GM04504 (cell line): Measurements from ENCODE around the gene GK.
"Not testable (repeated sequence)": the region's sequence is repeated elsewhere in the genome, so short reads cannot be mapped to it uniquely, and the experiment has no call there.

Source experiments
- DNase-seq: peaks from one replicate; pipeline ENCODE4 v3.0.0-alpha.2; 2012; ENCODE audit warnings: low read depth

GK gene

DNA sequence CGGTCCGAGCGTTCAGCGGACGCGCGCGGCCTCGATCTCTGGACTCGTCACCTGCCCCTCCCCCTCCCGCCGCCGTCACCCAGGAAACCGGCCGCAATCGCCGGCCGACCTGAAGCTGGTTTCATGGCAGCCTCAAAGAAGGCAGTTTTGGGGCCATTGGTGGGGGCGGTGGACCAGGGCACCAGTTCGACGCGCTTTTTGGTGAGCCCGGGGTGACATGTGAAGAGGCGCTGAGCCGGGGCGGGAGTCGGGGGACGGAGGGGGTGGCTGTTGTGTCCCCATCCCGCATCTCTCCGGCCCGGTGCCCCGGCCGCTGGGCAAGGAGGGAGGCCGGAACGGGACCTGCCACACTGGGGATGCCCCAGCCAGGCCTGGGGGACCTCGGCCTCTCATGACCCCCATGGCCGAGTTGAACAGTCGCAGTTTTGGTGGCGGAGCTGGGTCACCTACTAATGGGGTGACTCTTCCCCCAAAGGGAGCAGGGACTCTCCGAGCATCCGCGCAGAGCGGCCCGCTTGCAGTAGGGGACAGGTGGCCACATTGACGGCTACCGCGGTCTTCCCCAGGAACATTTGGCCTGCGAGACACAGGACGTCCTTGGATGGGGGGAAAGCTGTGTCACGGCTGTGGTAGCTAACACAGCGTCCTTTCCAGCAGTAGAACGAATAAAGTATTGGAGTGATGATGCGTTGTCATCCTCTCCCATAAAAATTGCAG, at the start of gene GK:
Gene GK, plus strand, starts transcription at position 9 of the 717 bp plus-strand sequence. Its CDS starts 115 bp downstream, at position 124.
- no peak for DNase-seq

- no peak for DNase-seq
Observed at GRCh38 chrX:30607155-30607554, 46.1 kb upstream of the GK start.

- no peak for DNase-seq
Observed at GRCh38 chrX:30610026-30610425, 43.2 kb upstream of the GK start.

DNA sequence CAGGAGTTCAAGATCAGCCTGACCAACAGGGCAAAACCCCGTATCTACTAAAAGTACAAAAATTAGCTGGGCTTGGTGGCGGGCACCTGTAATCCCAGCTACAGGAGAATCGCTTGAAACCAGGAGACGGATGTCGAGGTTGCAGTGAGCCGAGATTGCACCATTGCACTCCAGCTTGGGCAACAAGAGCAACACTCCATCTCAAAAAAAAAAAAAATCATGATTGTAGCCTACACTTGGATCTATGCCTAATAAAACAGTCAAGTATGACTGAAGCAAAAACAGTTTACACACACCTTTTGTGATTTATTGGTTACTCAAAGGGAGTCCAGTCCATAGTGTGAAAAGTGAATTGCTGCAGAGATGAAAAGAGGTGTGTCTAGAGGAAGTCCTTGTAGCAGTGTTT, 41.0 kb upstream of the GK start:
- DNase-seq = no peak

- DNase-seq = no peak
Observed at GRCh38 chrX:30613721-30614120, 39.5 kb upstream of the GK start.

GRCh38 chrX:30615229-30615628, 38.0 kb upstream of the GK start:
- DNase-seq = no peak

GRCh38 chrX:30618160-30618765, 35.0 kb upstream of the GK start:
- no peak for DNase-seq

DNA sequence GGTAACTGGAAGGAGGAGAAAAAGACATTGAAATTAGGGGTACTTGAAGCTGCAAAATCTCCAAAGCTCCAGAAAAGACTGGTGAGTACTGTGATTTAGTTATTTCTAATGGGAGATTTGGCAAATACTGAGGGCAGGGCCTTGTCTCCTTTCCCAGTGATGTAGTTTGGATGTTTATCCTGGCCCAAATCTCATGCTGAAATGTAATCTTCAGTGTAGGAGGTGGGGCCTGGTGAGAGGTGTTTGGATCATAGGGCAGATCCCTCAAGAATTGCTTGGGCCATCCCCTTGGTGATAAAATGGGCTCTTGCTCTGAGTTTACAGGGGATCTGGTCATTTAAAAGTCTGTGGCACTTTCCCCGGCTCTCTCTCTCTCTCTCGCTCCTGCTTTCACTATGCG, 33.1 kb upstream of the GK start:
- no peak for DNase-seq

DNA sequence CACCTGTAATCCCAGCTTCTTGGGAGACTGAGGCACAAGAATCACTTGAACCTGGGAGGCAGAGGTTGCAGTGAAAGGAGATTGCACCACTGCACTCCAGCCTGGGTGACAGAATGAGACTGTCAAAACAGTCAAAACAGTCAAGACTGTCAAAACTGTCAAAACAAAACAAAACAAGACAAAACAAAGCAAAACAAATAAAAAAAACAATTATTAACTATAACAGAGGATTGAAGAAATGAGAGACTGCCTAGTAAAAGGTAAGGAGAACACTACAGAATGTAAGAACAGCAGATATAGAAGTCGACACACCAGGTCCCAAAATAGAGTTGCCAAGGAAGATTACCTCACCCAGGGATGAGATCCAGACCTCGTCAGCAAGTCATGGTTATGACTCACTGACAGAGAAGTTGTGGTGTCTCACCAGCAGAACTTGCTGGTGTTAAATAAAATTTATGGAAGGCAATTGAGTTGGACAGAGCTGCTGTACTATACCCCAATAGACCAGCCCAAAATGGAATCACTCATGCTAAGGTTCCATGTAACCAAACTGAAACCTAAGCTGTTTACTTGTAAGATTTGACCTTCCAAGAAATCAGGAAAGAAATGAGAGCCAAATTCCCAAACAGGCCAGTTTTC, 32.1 kb upstream of the GK start:
- DNase-seq = peak; percentile 76

DNA sequence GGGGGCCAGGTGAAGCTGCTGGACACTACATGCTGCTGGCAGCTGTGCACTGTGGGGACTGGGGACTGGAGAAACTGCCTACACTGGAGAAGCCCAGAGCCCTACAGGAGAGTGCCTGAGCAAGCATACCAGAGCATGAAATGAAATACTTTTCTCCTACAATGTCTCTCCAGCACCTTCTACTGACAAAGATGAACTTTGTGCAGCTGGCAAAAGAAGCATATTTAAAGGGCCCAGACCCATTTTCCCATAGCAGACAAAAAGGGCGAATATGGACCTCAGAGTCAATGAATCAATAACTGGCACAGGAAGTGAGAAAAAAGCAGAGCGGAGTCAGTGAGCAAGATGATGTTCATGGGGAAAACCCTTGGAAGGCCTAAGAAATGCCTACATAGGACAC, 30.9 kb upstream of the GK start:
- no peak for DNase-seq

DNA sequence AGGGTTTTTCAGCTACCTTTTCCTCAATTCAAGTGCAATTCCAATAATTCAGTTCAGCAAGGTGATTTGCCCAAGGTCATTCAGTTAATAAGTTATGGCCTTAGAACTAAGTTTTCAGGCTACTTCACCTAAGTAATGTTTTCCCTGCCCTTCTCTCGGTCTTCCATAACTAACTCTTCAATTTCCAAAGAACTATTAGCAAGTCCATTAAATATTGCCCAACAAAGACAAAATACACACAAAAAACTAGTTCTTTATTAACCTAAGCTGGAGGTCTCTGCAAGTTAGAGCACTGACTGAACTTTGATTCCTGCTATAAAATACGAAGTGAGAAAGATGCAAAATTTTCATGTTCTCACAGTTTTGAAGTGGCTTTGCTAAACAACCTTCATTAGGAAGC, 26.8 kb upstream of the GK start:
- DNase-seq = no peak

DNA sequence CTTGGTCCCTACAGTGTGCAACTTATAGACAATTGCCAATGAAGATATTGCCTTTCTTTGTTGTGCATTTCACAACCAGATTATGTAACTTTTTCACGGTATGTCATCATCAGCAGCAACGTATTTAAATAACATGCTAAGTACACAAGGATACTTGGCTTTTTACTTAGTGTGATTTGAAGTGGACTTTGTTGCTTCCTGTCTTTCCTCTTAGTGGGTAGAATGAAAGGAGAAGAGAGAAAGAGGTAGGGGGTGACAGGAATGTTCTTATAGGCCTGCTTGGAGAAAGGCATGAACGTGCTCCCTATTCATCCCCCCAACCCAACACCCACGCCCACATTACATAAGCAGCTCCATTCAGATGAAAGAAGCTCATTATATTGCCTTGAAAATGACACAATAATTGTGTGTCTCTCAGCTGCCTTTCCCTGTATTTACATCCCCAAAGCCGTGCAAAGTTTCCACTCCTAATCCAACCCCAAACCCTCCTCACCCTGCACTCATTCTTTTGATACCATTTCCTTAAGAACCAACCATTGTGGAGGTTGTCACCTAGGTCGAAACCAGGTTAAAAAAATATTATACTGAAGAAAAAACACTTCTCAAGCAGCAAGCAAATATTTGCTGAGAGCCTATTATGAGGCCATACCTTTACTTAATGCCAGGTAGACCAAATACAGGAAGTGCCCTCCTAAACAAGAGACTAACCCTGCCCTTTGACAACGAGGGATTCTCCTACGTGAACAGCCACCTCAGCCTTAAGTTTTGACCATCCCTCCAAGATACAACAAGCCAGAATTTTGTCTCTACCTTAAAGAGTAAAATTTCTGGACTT, 25.2 kb upstream of the GK start:
- no peak for DNase-seq

GRCh38 chrX:30634070-30634469, 19.2 kb upstream of the GK start:
- DNase-seq = not testable (repeated sequence)

GRCh38 chrX:30635630-30636029, 17.6 kb upstream of the GK start:
- no peak for DNase-seq

DNA sequence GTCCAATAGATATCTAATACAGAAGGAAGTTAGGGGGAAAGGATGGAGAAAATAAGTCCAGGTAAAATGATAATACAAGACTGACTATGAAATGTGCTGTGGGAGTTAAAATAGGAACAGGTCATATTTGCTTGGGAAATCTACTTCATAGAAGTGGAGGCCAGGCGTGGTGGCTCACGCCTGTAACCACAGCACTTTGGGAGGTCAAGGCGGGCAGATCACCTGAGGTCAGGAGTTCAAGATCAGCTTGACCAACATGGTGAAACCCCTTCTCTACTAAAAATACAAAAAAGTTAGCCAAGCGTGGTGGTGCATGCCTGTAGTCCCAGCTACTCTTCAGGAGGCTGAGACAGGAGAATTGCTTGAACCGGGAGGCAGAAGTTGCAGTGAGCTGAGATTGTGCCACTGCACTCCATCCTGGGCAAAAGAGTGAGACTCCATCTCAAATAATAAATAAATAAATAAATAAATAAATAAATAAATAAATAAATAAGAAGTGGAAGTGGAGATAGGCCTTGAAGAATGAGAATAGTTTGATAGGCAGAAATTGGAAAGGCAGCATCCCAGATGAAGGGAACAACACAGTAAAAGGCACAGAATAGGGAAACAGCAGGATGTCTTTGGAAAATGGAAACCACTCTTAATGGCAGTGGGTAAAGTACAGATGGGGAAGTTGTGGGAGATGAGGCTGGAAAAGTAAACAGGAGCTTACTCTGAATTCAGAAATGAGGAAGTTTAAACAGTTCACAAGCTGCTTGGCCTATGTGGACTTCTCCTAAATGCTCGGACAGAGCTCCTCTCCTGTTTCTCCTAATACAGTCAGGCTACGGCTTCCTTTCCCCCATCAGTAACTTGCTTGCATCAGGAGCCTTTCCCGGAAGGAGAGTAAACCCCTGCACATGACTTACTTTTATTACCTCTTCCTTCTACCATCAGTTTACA, 15.1 kb upstream of the GK start:
- no peak for DNase-seq

DNA sequence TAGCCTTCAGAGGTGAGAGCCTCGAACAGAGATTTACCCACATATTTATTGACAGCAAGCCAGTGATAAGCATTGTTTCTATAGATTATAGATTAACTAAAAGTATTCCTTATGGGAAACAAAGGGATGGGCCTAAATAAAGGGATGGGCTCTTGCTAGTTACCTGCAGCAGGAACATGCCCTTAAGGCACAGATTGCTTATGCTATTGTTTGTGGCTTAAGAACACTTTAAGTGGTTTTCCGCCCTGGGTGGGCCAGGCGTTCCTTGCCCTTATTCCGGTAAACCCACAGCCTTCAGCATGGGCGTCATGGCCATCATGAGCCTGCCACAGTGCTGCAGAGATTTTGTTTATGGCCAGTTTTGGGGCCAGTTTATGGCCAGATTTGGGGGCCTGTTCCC, 13.5 kb upstream of the GK start:
- DNase-seq = not testable (repeated sequence)

- DNase-seq = no peak
Observed at GRCh38 chrX:30642642-30643041, 10.6 kb upstream of the GK start.

DNA sequence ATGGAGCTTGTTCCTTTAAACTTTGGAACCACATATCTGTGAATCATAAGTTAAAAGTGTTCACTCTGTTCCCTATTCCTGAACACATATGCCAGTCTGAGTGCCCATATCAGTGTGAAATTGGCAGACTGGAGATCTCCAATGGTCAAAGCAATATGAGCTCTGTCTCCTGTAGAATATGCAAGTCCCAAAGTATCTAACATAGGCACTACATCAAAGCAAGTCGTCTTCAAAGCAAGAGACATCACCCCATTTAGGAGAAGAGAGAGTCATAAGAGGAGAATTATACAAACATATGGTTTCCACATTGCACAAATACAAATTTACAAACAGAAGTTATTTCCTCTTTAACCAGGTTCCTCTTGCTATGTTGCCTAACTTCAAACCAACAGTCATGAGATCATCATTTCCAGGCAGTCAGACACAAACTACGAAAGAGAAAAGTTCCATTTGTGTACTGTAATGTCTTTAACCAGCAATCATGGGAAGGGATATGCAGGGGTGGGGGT, 9.9 kb upstream of the GK start:
- DNase-seq = peak; percentile 42

- DNase-seq = no peak
Observed at GRCh38 chrX:30649859-30650258, 3.4 kb upstream of the GK start.

DNA sequence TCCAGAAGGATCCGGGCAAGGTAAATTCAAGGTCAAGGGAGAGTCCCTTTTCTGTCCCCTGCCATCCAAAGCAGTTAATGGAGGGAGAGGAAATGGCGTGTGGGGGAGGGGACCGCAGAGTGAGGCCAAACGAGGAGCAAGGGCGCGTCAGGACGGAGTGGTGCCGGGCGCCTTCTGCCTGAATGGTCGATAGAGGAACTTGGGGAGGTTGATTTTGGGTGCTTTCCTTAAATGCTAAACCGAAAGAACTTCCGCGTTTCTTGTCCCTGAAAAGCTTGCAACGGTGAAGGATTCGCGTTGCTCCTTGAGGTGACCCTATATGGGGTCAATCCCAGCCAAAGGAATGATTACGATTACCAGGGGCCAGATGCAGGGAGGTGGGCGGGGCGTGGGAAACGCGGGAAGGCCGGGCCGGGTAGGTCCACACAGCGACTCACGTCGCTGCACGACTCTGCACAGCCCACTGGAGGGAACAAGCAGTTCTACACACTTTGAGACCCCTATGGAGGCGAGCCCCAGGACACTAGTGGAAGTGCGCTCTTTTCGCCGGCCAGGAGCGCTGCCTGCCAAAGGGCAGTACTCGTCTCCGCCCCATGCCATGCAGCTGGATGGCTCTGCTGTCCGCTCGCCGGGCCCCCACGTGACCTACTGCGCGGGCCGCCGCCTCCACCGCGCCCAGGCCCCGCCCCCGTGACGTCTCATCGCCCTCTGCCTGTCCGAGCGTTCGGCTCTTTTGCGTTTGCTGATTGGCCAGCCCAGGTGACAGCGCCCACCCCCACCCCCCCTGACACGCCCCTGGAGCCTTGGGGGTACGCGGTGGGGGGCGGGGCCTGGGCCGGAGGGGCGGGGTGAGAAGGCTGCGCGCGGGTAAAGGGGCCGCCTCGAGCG, 452 bp upstream of the GK start:
- DNase-seq = peak; percentile 81
